AG04450 (cell line): Measurements from ENCODE around the gene SAMD4B. TPM values are rescaled to one million over a fixed set of nuclear protein-coding genes. Genes with fewer than 3 reads are reported as not detected.

Experiments used
- CTCF ChIA-PET: fragments of 300-600, 350-600 bp; formaldehyde crosslinking; extraction: SDS; loops from one replicate; lab custom pipeline; 2022; ENCODE audit warnings: antibody characterized with exemption, inconsistent platforms; lab: Charles Lee
- POLR2A ChIA-PET: fragments of 350-600 bp; formaldehyde crosslinking; extraction: SDS; loops from one replicate; lab custom pipeline; 2021; ENCODE audit warnings: antibody characterized with exemption, inconsistent platforms; lab: Yijun Ruan, JAX
- DNase-seq: peaks from one replicate; pipeline ENCODE4 v3.0.0-alpha.2; 2011; ENCODE audit warnings: low read depth, low spot score
- H3K27ac ChIP-seq: one replicate; pipeline ENCODE4 v1.5.1; 2012; ENCODE audit warnings: low read depth, low read length, control low read depth
- H3K27me3 ChIP-seq: one replicate; pipeline ENCODE4 v1.6.0; 2012; ENCODE audit warnings: low read length; ENCODE audit not compliant: control insufficient read depth, insufficient read depth
- H3K4me3 ChIP-seq: 2 replicates; pipeline ENCODE4 v1.5.1; 2011; ENCODE audit warnings: mild to moderate bottlenecking, low read depth, low read length, control low read depth
- H3K9me3 ChIP-seq: 2 replicates; pipeline ENCODE4 v1.5.1; 2012; ENCODE audit warnings: low read length; ENCODE audit not compliant: control insufficient read depth, insufficient read depth
- CTCF ChIP-seq: IDR thresholded peaks from 2 replicates; pipeline ENCODE4 v1.5.1; 2011; ENCODE audit warnings: low read depth, low read length, control low read depth, inconsistent platforms
- polyA plus RNA-seq: library from polyadenylated mRNA; depleted of rRNA; stranded (reverse); fragments of >200 nt; gene quantifications from 2 replicates; pipeline ENCODE4 v1.2.3, GENCODE V29; 2011

The SAMD4B gene
- polyA plus RNA-seq, 1 experiment = 33.4 TPM

DNA sequence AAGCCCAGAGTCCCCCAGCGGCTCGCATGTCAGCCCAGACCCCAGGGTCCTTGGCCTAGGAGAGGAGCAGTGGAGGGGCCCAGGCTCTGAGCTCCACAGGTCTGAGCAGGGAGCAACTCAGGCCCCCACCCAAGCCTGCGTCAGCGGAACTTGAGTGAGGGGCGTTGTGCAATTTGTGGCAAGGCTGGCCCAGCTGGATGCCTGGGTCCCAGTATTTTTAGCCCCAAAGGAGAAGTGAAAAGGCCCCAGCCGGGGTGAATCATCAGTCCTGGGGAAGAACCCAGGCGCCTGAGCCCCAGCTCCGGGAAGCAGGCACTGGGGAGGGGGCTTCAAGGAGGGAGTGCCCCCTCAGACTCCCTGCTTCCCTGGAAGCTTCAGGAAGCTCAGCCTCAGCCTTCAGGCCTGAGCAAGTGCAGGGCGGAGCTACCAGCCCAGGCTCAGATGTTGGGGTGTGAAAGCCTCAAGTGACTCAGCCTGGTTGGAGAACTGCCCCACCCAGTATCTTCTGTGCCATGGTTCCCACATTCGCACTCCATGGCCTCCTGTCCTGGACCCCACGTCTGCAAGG is 56.2 kb downstream of the SAMD4B start:
- ChIA-PET CTCF (interaction anchor here (0.6 to 4.4 kb wide), 23 partner anchors 10 to 251 kb away, joined by 3 to 67 read pairs (median 4); partner anchors contain the start of genes PLEKHG2 and RPS16), POLR2A (interaction anchor here (0.6 to 2.1 kb wide), 5 partner anchors 9 to 44 kb away, joined by 3 to 22 read pairs (median 17); partner anchors contain the start of genes PLEKHG2, RPS16 and ZFP36)
- no peak overlapping the region for H3K4me3 ChIP-seq
- no peaks in the 10 kb centered on the region for H3K27me3 ChIP-seq
- DNase-seq = no peak
- peak overlapping the region; percentile 57 for H3K27ac ChIP-seq
- TF ChIP-seq CTCF = no peak
- no peaks in the 10 kb centered on the region for H3K9me3 ChIP-seq

GRCh38 chr19:39399668-39400050 is 57.4 kb downstream of the SAMD4B start:
- H3K27me3 ChIP-seq = no peaks in the 10 kb centered on the region
- peak overlapping the region; percentile 21 for H3K27ac ChIP-seq
- ChIA-PET CTCF (interaction anchor here (4.4 kb wide), 1 partner anchor 12 kb away, joined by 67 read pairs; the partner anchor contains the start of gene PLEKHG2), POLR2A (no interaction called here)
- no peaks in the 10 kb centered on the region for H3K9me3 ChIP-seq
- no peak for DNase-seq
- TF ChIP-seq CTCF = no peak
- H3K4me3 ChIP-seq = no peak overlapping the region

GRCh38 chr19:39400061-39400460 is 57.8 kb downstream of the SAMD4B start:
- no peak for TF ChIP-seq CTCF
- ChIA-PET CTCF (interaction anchor here (4.4 kb wide), 1 partner anchor 12 kb away, joined by 67 read pairs; the partner anchor contains the start of gene PLEKHG2), POLR2A (interaction anchor here (3.0 kb wide), 1 partner anchor 9 kb away, joined by 18 read pairs; the partner anchor contains the start of genes MED29 and PAF1)
- no peak overlapping the region for H3K27ac ChIP-seq
- H3K9me3 ChIP-seq = no peaks in the 10 kb centered on the region
- DNase-seq = no peak
- H3K4me3 ChIP-seq = no peak overlapping the region
- H3K27me3 ChIP-seq = no peaks in the 10 kb centered on the region

DNA sequence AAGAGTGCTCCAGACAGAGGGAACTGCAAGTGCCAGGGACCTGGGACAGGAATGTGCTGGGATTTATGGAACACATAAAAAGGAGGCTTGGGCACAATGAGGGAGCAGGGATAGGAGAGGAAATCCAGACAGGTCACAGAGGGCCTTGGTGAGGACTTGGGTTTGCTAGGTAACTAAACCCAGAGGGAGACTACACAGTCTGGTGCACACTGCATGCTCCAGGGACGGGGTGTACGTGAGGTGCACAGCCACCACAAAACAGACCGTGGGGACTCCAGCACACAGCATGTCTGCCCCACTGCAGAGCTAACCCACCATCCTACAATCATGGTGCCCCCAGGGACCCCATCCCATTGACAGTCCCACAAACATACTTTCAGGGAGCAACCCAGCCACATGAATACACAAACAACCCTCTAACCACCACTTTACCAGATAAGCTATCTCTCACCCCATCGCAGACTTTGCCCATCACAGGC is 58.9 kb downstream of the SAMD4B start:
- no peak for DNase-seq
- CTCF ChIA-PET = interaction anchor here (2.3 kb wide), 1 partner anchor 10 kb away, joined by 14 read pairs; no protein-coding TSS in a partner anchor
- Histone ChIP-seq H3K27me3 (no peaks in the 10 kb centered on the region), H3K4me3 (no peak overlapping the region), H3K27ac (peak overlapping the region; percentile 100), H3K9me3 (no peaks in the 10 kb centered on the region)
- POLR2A ChIA-PET = interaction anchor here (0.9 to 3.0 kb wide), 3 partner anchors 10 to 632 kb away, joined by 3 to 18 read pairs (median 6); partner anchors contain the start of genes MED29, PAF1 and RPS16
- no peak for TF ChIP-seq CTCF
